A549 (cell line): ENCODE results near the gene RNASE3. TPM values are rescaled to one million over a fixed set of nuclear protein-coding genes. Genes with fewer than 3 reads are reported as not detected.
A peak's percentile ranks its signal among the peaks of the same experiment; 100 is the strongest.

Experiments
- ATAC-seq, 2 experiments: fragments of 200-7000 bp in 1 of 2; fragments of >200 bp in 1 of 2; cut with Nextera tagmentation in 1 of 2; cut with Tn5 transposase in 1 of 2; 3 replicates each; pipeline versions ENCODE4 v1.8.0 to v1.9.1; 2018 to 2020; ENCODE audit warnings: mild to moderate bottlenecking in 1 of 2, moderate library complexity in 1 of 2
- CTCF ChIA-PET: fragments of 300-600 bp; sonication (Branson Sonifier 250); formaldehyde crosslinking; extraction: SDS; loops from one replicate; lab custom pipeline; 2021; ENCODE audit warnings: antibody characterized with exemption, inconsistent platforms; lab: Yijun Ruan, JAX
- POLR2A ChIA-PET: fragments of 350-600 bp; formaldehyde crosslinking; extraction: SDS; loops from one replicate; lab custom pipeline; 2021; ENCODE audit warnings: antibody characterized with exemption, inconsistent platforms; lab: Yijun Ruan, JAX
- DNase-seq, 2 experiments: peaks; one replicate each; pipeline versions ENCODE4 v3.0.0 to v3.0.0-alpha.2; 2011 to 2016; ENCODE audit warnings: low read depth in 1 of 2, low spot score in 1 of 2
- FAIRE-seq: peaks from 2 replicates; lab custom pipeline; 2011; peaks lifted over from hg19 to GRCh38; lab: Jason Lieb, UNC
- H3K27ac ChIP-seq, 2 experiments: fragments of >200 bp; sonication (Bioruptor Twin); formaldehyde crosslinking; 3 replicates each; pipeline ENCODE4 v1.5.1; 2016 to 2017
- H3K4me1 ChIP-seq: fragments of >200 bp; sonication (Bioruptor Twin); formaldehyde crosslinking; 3 replicates; pipeline ENCODE4 v1.6.1; 2016
- H3K4me2 ChIP-seq: fragments of >200 bp; sonication (Bioruptor Twin); formaldehyde crosslinking; 3 replicates; pipeline ENCODE4 v1.6.1; 2016
- H3K4me3 ChIP-seq: fragments of >200 bp; sonication (Bioruptor Twin); formaldehyde crosslinking; 3 replicates; pipeline ENCODE4 v1.5.1; 2016
- H3K9me3 ChIP-seq: fragments of >200 bp; sonication (Bioruptor Twin); formaldehyde crosslinking; 3 replicates; pipeline ENCODE4 v1.6.1; 2016
- BHLHE40 ChIP-seq: IDR thresholded peaks from 2 replicates; pipeline ENCODE4 v1.6.1; 2012; ENCODE audit warnings: low read depth, low read length, inconsistent platforms
- CBX2 ChIP-seq: fragments of 200-600 bp; sonication (generic); IDR thresholded peaks from 2 replicates; pipeline ENCODE4 v1.6.1; 2016; ENCODE audit warnings: low read depth, mild to moderate bottlenecking, borderline replicate concordance
- CEBPB ChIP-seq, 2 experiments: fragments of >200 bp in 1 of 2; sonication (Bioruptor Twin) in 1 of 2; formaldehyde crosslinking in 1 of 2; IDR thresholded peaks; 2 replicates each; pipeline ENCODE4 v1.6.1; 2012 to 2016
- CHD2 ChIP-seq: fragments of 150-350 bp; IDR thresholded peaks from 2 replicates; pipeline ENCODE4 v1.6.1; 2014; ENCODE audit warnings: low read length; ENCODE audit not compliant: partially characterized antibody
- CTCF ChIP-seq: fragments of >200 bp; sonication (Bioruptor Twin); formaldehyde crosslinking; IDR thresholded peaks from 3 replicates; pipeline ENCODE4 v1.5.1; 2016
- EHF ChIP-seq: fragments of 250-450 bp; sonication (Bioruptor Pico); IDR thresholded peaks from 2 replicates; pipeline ENCODE4 v1.5.0; 2020; ENCODE audit warnings: mild to moderate bottlenecking
- ESRRA ChIP-seq: fragments of 150-350 bp; IDR thresholded peaks from 2 replicates; pipeline ENCODE4 v1.6.1; 2014; ENCODE audit warnings: mild to moderate bottlenecking, low read length, borderline replicate concordance
- FOSB ChIP-seq: fragments of 250-450 bp; sonication (Bioruptor Pico); IDR thresholded peaks from 2 replicates; pipeline ENCODE4 v1.5.0; 2020; ENCODE audit warnings: mild to moderate bottlenecking, moderate library complexity
- FOXS1 ChIP-seq: fragments of 250-450 bp; sonication (Bioruptor Pico); IDR thresholded peaks from 2 replicates; pipeline ENCODE4 v1.5.0; 2020; ENCODE audit warnings: mild to moderate bottlenecking, moderate library complexity
- GATA3 ChIP-seq: IDR thresholded peaks from 2 replicates; pipeline ENCODE4 v1.6.1; 2012; ENCODE audit warnings: borderline replicate concordance
- HDAC2 ChIP-seq: fragments of 200-600 bp; sonication (generic); IDR thresholded peaks from 2 replicates; pipeline ENCODE4 v1.6.1; 2016
- HEYL ChIP-seq: fragments of 250-450 bp; sonication (Bioruptor Pico); IDR thresholded peaks from 2 replicates; pipeline ENCODE4 v1.8.0; 2021; ENCODE audit warnings: mild to moderate bottlenecking, moderate library complexity
- HOXB13 ChIP-seq: fragments of 250-450 bp; sonication (Bioruptor Pico); IDR thresholded peaks from 2 replicates; pipeline ENCODE4 v1.5.0; 2020; ENCODE audit warnings: low read depth, mild to moderate bottlenecking, moderate library complexity
- JUN ChIP-seq, 2 experiments: fragments of >200 bp; sonication (Bioruptor Twin); formaldehyde crosslinking; IDR thresholded peaks; 2 replicates in 1 of 2; 3 replicates in 1 of 2; pipeline ENCODE4 v1.6.1; 2016 to 2017
- MAFK ChIP-seq: fragments of 450-650 bp; IDR thresholded peaks from 2 replicates; pipeline ENCODE4 v1.6.1; 2014; ENCODE audit not compliant: partially characterized antibody
- NPAS2 ChIP-seq: fragments of 250-450 bp; sonication (Bioruptor Pico); IDR thresholded peaks from 2 replicates; pipeline ENCODE4 v1.8.0; 2022; ENCODE audit warnings: mild to moderate bottlenecking, moderate library complexity, borderline replicate concordance
- POLR2A ChIP-seq: IDR thresholded peaks from 2 replicates; pipeline ENCODE4 v1.6.1; 2012; ENCODE audit warnings: mild to moderate bottlenecking, low read length
- RAD21 ChIP-seq, 2 experiments: fragments of >200 bp in 1 of 2; sonication (Bioruptor Twin) in 1 of 2; formaldehyde crosslinking in 1 of 2; IDR thresholded peaks in 1 of 2; conservative IDR thresholded peaks in 1 of 2; 2 replicates in 1 of 2; 3 replicates in 1 of 2; pipeline ENCODE4 v1.6.1; 2012 to 2018; ENCODE audit warnings: inconsistent platforms in 1 of 2
- RARB ChIP-seq: fragments of 250-450 bp; sonication (Bioruptor Pico); IDR thresholded peaks from 2 replicates; pipeline ENCODE4 v1.8.0; 2021; ENCODE audit warnings: mild to moderate bottlenecking, moderate library complexity
- RNF2 ChIP-seq: fragments of 200-600 bp; sonication (generic); IDR thresholded peaks from 2 replicates; pipeline ENCODE4 v1.6.1; 2016; ENCODE audit warnings: low read depth, mild to moderate bottlenecking, antibody characterized with exemption, moderate library complexity, borderline replicate concordance
- SMC3 ChIP-seq: fragments of >200 bp; sonication (Bioruptor Twin); formaldehyde crosslinking; IDR thresholded peaks from 3 replicates; pipeline ENCODE4 v1.6.1; 2018; ENCODE audit warnings: inconsistent platforms
- TP53 ChIP-seq: fragments of 250-450 bp; sonication (Bioruptor Pico); IDR thresholded peaks from 2 replicates; pipeline ENCODE4 v1.5.0; 2021; ENCODE audit warnings: mild to moderate bottlenecking, moderate library complexity
- ZC3H11A ChIP-seq: fragments of 450-650 bp; IDR thresholded peaks from 2 replicates; pipeline ENCODE4 v1.6.1; 2014; ENCODE audit warnings: antibody characterized with exemption, mild to moderate bottlenecking
- ZFP36 ChIP-seq: fragments of 450-650 bp; IDR thresholded peaks from 2 replicates; pipeline ENCODE4 v1.6.1; 2014; ENCODE audit warnings: borderline replicate concordance; ENCODE audit not compliant: partially characterized antibody
- ZSCAN20 ChIP-seq: fragments of 250-450 bp; sonication (Bioruptor Pico); IDR thresholded peaks from 2 replicates; pipeline ENCODE4 v1.8.0; 2022; ENCODE audit warnings: mild to moderate bottlenecking, moderate library complexity
- WGBS: methylation state at CpG from one replicate; pipeline ENCODE4 v1.1.6; 2017; ENCODE audit errors: missing lambda C conversion rate; 5-methylcytosine and 5-hydroxymethylcytosine counted together
- polyA plus RNA-seq, 4 experiments: library from polyadenylated mRNA; depleted of rRNA in 3 of 4; stranded (reverse); fragments of >200 nt; fragmentation: RNase III in 1 of 4; extraction: RNeasy Plus Mini Kit Qiagen cat#74134 plus additional on column Dnase treatment in 1 of 4; gene quantifications; 2 replicates in 3 of 4; 3 replicates in 1 of 4; pipeline ENCODE4 v1.2.3, GENCODE V29; 2011 to 2017
- TF ChIP-seq, protein P1 (sequence below): IDR thresholded peaks from 2 replicates; pipeline ENCODE4 v1.6.1; 2012
- TF ChIP-seq, protein P2 (sequence below): fragments of >200 bp; sonication (Bioruptor Twin); formaldehyde crosslinking; IDR thresholded peaks from 2 replicates; pipeline ENCODE4 v1.6.1; 2016
- TF ChIP-seq, protein P3 (sequence below): IDR thresholded peaks from 2 replicates; pipeline ENCODE4 v1.6.1; 2012
- TF ChIP-seq, protein P4 (sequence below): fragments of 150-350 bp; IDR thresholded peaks from 2 replicates; pipeline ENCODE4 v1.6.1; 2014; ENCODE audit warnings: low read depth, mild to moderate bottlenecking, low read length

The RNASE3 gene
- polyA plus RNA-seq, 2 of the 4 experiments (the other 2 are of a cell fraction) = not detected

GRCh38 chr14:20857207-20857606 is 34.0 kb upstream of the RNASE3 start:
- TF ChIP-seq TP53 (CRISPR knock-in tag) = no peak
- no peak for TF ChIP-seq GATA3
- TF ChIP-seq FOXS1 (CRISPR knock-in tag) = no peak
- no peak for TF ChIP-seq MAFK
- TF ChIP-seq ZFP36 = no peak
- no peak for TF ChIP-seq CEBPB (IDR thresholded peaks at IDR 0.05)
- TF ChIP-seq CHD2 = no peak
- no peak for TF ChIP-seq POLR2A
- TF ChIP-seq, protein P1, sequence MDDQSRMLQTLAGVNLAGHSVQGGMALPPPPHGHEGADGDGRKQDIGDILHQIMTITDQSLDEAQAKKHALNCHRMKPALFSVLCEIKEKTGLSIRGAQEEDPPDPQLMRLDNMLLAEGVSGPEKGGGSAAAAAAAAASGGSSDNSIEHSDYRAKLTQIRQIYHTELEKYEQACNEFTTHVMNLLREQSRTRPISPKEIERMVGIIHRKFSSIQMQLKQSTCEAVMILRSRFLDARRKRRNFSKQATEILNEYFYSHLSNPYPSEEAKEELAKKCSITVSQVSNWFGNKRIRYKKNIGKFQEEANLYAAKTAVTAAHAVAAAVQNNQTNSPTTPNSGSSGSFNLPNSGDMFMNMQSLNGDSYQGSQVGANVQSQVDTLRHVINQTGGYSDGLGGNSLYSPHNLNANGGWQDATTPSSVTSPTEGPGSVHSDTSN = no peak
- TF ChIP-seq CTCF = no peak
- no peak for TF ChIP-seq JUN (IDR thresholded peaks at IDR 0.05)
- TF ChIP-seq ESRRA = no peak
- TF ChIP-seq FOSB (CRISPR knock-in tag) = no peak
- TF ChIP-seq NPAS2 = no peak
- TF ChIP-seq ZC3H11A = no peak
- TF ChIP-seq ZSCAN20 (CRISPR knock-in tag) = no peak
- TF ChIP-seq, protein P2, sequence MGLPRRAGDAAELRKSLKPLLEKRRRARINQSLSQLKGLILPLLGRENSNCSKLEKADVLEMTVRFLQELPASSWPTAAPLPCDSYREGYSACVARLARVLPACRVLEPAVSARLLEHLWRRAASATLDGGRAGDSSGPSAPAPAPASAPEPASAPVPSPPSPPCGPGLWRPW = no peak
- TF ChIP-seq HOXB13 (CRISPR knock-in tag) = no peak
- no peak for TF ChIP-seq EHF
- TF ChIP-seq RARB (CRISPR knock-in tag) = no peak
- no peak for FAIRE-seq
- no peak for DNase-seq
- ChIA-PET POLR2A (interaction anchor here (2.1 kb wide), 1 partner anchor 114 kb away, joined by 11 read pairs; no protein-coding TSS in a partner anchor), CTCF (interaction anchor here (0.6 to 4.5 kb wide), 41 partner anchors 9 to 238 kb away, joined by 3 to 81 read pairs (median 5); partner anchors contain the start of gene SLC39A2)
- Histone ChIP-seq H3K4me2 (peak overlapping the region; percentile 75), H3K4me1 (peaks cover 24% of the 10 kb centered on the region), H3K27ac (no peak overlapping the region), H3K9me3 (no peaks in the 10 kb centered on the region), H3K4me3 (no peak overlapping the region)
- ATAC-seq = no peak

GRCh38 chr14:20857630-20858261 is 33.4 kb upstream of the RNASE3 start:
- H3K4me2 ChIP-seq = peak overlapping the region; percentile 75
- DNase-seq = peak; percentile 46 to 56
- H3K4me1 ChIP-seq = peaks cover 19% of the 10 kb centered on the region
- POLR2A ChIA-PET = interaction anchor here (2.1 kb wide), 1 partner anchor 113 kb away, joined by 11 read pairs; no protein-coding TSS in a partner anchor
- no peaks in the 10 kb centered on the region for H3K9me3 ChIP-seq
- 23% methylated on average over 14 of the region's 14 CpGs for WGBS
- CTCF ChIA-PET = interaction anchor here (0.6 to 4.5 kb wide), 40 partner anchors 9 to 239 kb away, joined by 3 to 67 read pairs (median 4); partner anchors contain the start of gene SLC39A2
- TF ChIP-seq RNF2 (no peak), CTCF (peak; percentile 89), CBX2 (no peak), CEBPB (IDR thresholded peaks at IDR 0.05) (no peak), NPAS2 (no peak), HEYL (no peak), ZC3H11A (no peak), HOXB13 (CRISPR knock-in tag) (no peak), SMC3 (peak; percentile 65), HDAC2 (no peak), RAD21 (conservative IDR thresholded peaks at IDR 0.05 in 1 of 2, IDR thresholded peaks at IDR 0.05 in 1 of 2) (peak; percentile 58 to 66), BHLHE40 (no peak), ZSCAN20 (CRISPR knock-in tag) (no peak)
- TF ChIP-seq, protein P3, sequence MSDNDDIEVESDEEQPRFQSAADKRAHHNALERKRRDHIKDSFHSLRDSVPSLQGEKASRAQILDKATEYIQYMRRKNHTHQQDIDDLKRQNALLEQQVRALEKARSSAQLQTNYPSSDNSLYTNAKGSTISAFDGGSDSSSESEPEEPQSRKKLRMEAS = no peak
- TF ChIP-seq, protein P4, sequence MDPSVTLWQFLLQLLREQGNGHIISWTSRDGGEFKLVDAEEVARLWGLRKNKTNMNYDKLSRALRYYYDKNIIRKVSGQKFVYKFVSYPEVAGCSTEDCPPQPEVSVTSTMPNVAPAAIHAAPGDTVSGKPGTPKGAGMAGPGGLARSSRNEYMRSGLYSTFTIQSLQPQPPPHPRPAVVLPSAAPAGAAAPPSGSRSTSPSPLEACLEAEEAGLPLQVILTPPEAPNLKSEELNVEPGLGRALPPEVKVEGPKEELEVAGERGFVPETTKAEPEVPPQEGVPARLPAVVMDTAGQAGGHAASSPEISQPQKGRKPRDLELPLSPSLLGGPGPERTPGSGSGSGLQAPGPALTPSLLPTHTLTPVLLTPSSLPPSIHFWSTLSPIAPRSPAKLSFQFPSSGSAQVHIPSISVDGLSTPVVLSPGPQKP = no peak
- peak overlapping the region; percentile 26 for H3K4me3 ChIP-seq
- peak; percentile 54 to 83; a peak in 3 of 6 replicates for ATAC-seq
- no peak for FAIRE-seq
- peak overlapping the region; percentile 24 to 54; a peak in 2 of 6 replicates for H3K27ac ChIP-seq
